HG03039 (cell line): ENCODE measurements around the gene SERPING1.
"Not testable (repeated sequence)": the region's sequence is repeated elsewhere in the genome, so short reads cannot be mapped to it uniquely, and the experiment has no call there.

Experiments
- ATAC-seq: cut with Tn5 transposase; IDR thresholded peaks from one replicate; pipeline ENCODE4 v1.9.1; 2021; ENCODE audit warnings: mild to moderate bottlenecking, moderate library complexity; ENCODE audit not compliant: unreplicated experiment

The SERPING1 gene

GRCh38 chr11:57651408-57651807, 53.9 kb downstream of the SERPING1 start:
- ATAC-seq = no peak

- not testable (repeated sequence) for ATAC-seq
Measured at GRCh38 chr11:57652230-57652629, 54.7 kb downstream of the SERPING1 start.

- ATAC-seq = no peak
Measured at GRCh38 chr11:57652662-57653061, 55.2 kb downstream of the SERPING1 start.

GRCh38 chr11:57653163-57653562, 55.7 kb downstream of the SERPING1 start:
- ATAC-seq = no peak

GRCh38 chr11:57656885-57657193, 59.4 kb downstream of the SERPING1 start:
- ATAC-seq = no peak

GRCh38 chr11:57657194-57658022, 59.9 kb downstream of the SERPING1 start, which contains the start of gene CLP1:
CLP1 (plus strand) TSS chr11:57657762; CDS start chr11:57659477, 1,715 bp downstream.
- ATAC-seq = peak; percentile 99

- ATAC-seq = no peak
Measured at GRCh38 chr11:57658023-57658361, 60.5 kb downstream of the SERPING1 start.

GRCh38 chr11:57659669-57660068, 62.2 kb downstream of the SERPING1 start:
- no peak for ATAC-seq

- ATAC-seq = no peak
Measured at GRCh38 chr11:57662893-57663292, 65.4 kb downstream of the SERPING1 start.

- no peak for ATAC-seq
Measured at GRCh38 chr11:57663975-57664374, 66.5 kb downstream of the SERPING1 start.
